Heart left ventricle (tissue), 16 donors: ENCODE results near the gene LRMDA. TPM values are rescaled to one million over a fixed set of nuclear protein-coding genes. Genes with fewer than 3 reads are reported as not detected.
A peak's percentile ranks its signal among the peaks of the same experiment; 100 is the strongest.

Source experiments
- ATAC-seq, 4 donors: fragments of 200-7000 bp; cut with Tn5 transposase; one replicate each; pipeline ENCODE4 v1.9.1; 2020 to 2022; ENCODE audit warnings: moderate library complexity in 4 of 4, mild to moderate bottlenecking in 3 of 4, moderate number of reproducible peaks in 1 of 4
- DNase-seq, 5 donors: peaks; one replicate each; pipeline ENCODE4 v3.0.0-alpha.2; 2020
- H3K27ac ChIP-seq, 12 donors: fragments of 200-600 bp; sonication (generic) in 4 of 12; one replicate each; pipeline versions ENCODE4 v1.5.0 to v1.8.0; 2016 to 2022; ENCODE audit warnings: mild to moderate bottlenecking in 2 of 12
- H3K27me3 ChIP-seq, 9 donors: fragments of 200-600 bp; sonication (generic) in 2 of 9; one replicate each; pipeline versions ENCODE4 v1.5.1 to v1.8.0; 2016 to 2022; ENCODE audit warnings: mild to moderate bottlenecking in 3 of 9
- H3K36me3 ChIP-seq, 9 donors: fragments of 200-600 bp; sonication (generic) in 2 of 9; one replicate each; pipeline versions ENCODE4 v1.5.0 to v1.8.0; 2018 to 2022; ENCODE audit warnings: mild to moderate bottlenecking in 2 of 9
- H3K4me1 ChIP-seq, 12 donors: fragments of 200-600 bp; sonication (generic) in 4 of 12; one replicate each; pipeline versions ENCODE4 v1.5.0 to v1.8.0; 2016 to 2022; ENCODE audit warnings: mild to moderate bottlenecking in 3 of 12
- H3K4me3 ChIP-seq, 12 donors: fragments of 200-600 bp; sonication (generic) in 4 of 12; one replicate each; pipeline versions ENCODE4 v1.5.0 to v1.8.0; 2017 to 2022; ENCODE audit warnings: mild to moderate bottlenecking in 9 of 12, moderate library complexity in 4 of 12
- H3K9me3 ChIP-seq, 12 donors: fragments of 200-600 bp; sonication (generic) in 4 of 12; one replicate each; pipeline versions ENCODE4 v1.5.0 to v1.8.0; 2016 to 2022; ENCODE audit warnings: mild to moderate bottlenecking in 1 of 12
- CTCF ChIP-seq, 12 donors: fragments of 200-600 bp; sonication (generic) in 4 of 12; IDR thresholded peaks; one replicate each; pipeline versions ENCODE4 v1.5.0 to v1.8.0; 2018 to 2022; ENCODE audit warnings: antibody characterized with exemption in 12 of 12, mild to moderate bottlenecking in 5 of 12
- POLR2A ChIP-seq, 2 donors: fragments of 450-650 bp; IDR thresholded peaks; one replicate each; pipeline ENCODE4 v1.6.1; 2017; ENCODE audit warnings: antibody characterized with exemption in 2 of 2, mild to moderate bottlenecking in 2 of 2, moderate library complexity in 2 of 2
- WGBS, 4 donors: extraction: QIAGEN DNeasy Blood & Tissue Kit in 2 of 4; methylation state at CpG; one replicate each; pipeline versions ENCODE4 v1.1.5 to v1.1.7; 2013 to 2018; 5-methylcytosine and 5-hydroxymethylcytosine counted together
- intact Hi-C, 10 donors: fragments of 100-400 bp; cut with DNase I; formaldehyde crosslinking; loops; one replicate each; pipeline versions ENCODE4 v1.11.1 to v1.14.2; 2022
- polyA plus RNA-seq, 2 donors: library from polyadenylated mRNA; stranded (reverse); fragments of 200-250 nt; gene quantifications; one replicate each; pipeline ENCODE4 v1.2.3, GENCODE V29; 2013
- total RNA-seq, 9 donors: library from RNA; depleted of rRNA in 2 of 9; stranded (reverse); fragments of >200 nt in 2 of 9; fragmentation: NEBNext Ultra II Directional in 3 of 9; extraction: Animal tissue kit (Norgen Biotek cat#: 25700) in 3 of 9; gene quantifications; one replicate each; pipeline versions ENCODE4 v1.1.0 to v1.2.4, GENCODE V29; 2016 to 2023
- donor health status: ischemic (EF 13 %, LVEDD 7.1; RV severe dilation, severe dysfunction).
- donor health status: healthy with polysubstance abuse.
- donor health status: DM: no; HTN: yes; CAD: no.
- donor health status: DM: no; HTN: no; CAD: no.
- donor health status: ischemic (EF 25% LVEDD 6.9; RV normal size, moderate dysfunction).
- donor health status: ischemic (EF 25% LVEDD 5.7; RV mildly dilated, moderate dysfunction).
- donor health status: healthy.
- donor health status: DM: yes; HTN: yes; CAD: no.
- donor health status: ischemic (EF 35%, LVEDD 5.7; RV mildly dilated, moderate dysfunction).
- donor health status: nonischemic (EF 11% LVEDD 7.7; RV severe dilation, severe dysfunction).
- donor health status: DM: yes; HTN: yes; CAD: no.
- donor health status: PGD.
- donor health status: ischemic (EF 29% LVEDD 5.4; RV normal size, mild dysfunction).
- donor health status: nonischemic (EF 23%, LVEDD 6.1; RV moderate dilation, normal function).

The LRMDA gene
- total and polyA plus RNA-seq, 11 donors = 2.4 to 34.4 (median 14.9) TPM

GRCh38 chr10:76033457-76034196, 602.2 kb downstream of the LRMDA start:
- Histone ChIP-seq H3K9me3 (peaks cover 0 to 5% (median 1%) of the 10 kb centered on the region in 12 donors), H3K27ac (peak overlapping the region in 1 of 12 donors; percentile 4), H3K27me3 (no peaks in the 10 kb centered on the region), H3K4me3 (no peak overlapping the region), H3K4me1 (peaks cover 0 to 19% (median 7%) of the 10 kb centered on the region in 12 donors), H3K36me3 (peaks cover 0 to 5% (median 0%) of the 10 kb centered on the region in 9 donors)
- peak in 3 of 4 donors; percentile 22 to 30 (median 29) for ATAC-seq
- intact Hi-C loops = loop anchor here in 5 of 10 donors (2.0 to 10.0 kb wide), 7 partner anchors 109 to 971 kb away; partner anchors contain the start of gene ZNF503 (in 1 of the 5)
- WGBS, 4 donors = 55 to 61% (median 59%) methylated on average over 15 of the region's 15 CpGs
- DNase-seq = no peak
- TF ChIP-seq POLR2A (IDR thresholded peaks at IDR 0.05) = no peak
- TF ChIP-seq CTCF (IDR thresholded peaks at IDR 0.05) = peak in 2 of 12 donors; percentile 7 to 10

DNA sequence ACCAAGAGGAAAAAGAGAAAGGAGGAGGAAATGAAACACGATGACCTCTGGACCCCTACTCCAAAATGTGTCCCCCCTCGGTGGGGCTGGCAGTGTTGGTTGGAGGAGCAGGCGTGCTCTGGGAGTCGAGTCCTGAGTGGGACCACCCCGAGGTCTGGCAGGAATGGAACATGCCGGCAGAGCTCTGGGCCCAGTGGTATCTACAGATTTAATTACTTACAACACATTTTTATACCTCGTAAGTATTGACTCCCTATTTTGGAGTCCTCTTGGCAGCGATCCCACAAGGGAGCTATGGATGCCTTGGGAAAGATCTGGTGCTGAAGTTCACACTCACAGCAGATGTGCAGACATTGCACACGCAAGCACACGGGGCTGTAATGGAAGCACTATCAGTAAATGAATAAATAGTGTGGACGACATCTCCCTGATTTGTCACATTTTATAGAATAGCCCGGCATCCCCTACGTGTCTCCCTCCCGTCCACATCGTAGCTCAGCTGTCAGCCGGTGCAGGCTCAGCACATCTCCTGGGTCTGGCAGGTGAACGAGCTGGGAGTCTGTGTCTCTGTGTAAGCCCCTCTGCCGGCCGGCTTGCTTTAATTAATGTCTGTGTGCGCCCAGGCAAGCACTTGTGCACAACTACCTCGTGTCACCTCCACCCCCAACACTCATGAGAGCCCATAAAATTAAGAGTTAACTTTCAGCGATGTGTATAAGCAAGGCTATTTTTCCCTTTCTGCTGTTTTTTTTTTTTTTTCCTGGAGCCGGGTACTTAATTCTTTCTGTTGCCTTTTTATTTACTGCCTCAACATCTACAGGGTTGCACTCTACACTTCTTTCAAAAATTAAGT, 603.2 kb downstream of the LRMDA start:
- TF ChIP-seq POLR2A (IDR thresholded peaks at IDR 0.05) = no peak
- no peak for TF ChIP-seq CTCF (IDR thresholded peaks at IDR 0.05)
- Histone ChIP-seq H3K27ac (no peak overlapping the region), H3K27me3 (no peaks in the 10 kb centered on the region), H3K36me3 (peaks cover 0 to 8% (median 0%) of the 10 kb centered on the region in 9 donors), H3K4me3 (no peak overlapping the region), H3K4me1 (peaks cover 0 to 19% (median 7%) of the 10 kb centered on the region in 12 donors), H3K9me3 (peaks cover 0 to 14% (median 4%) of the 10 kb centered on the region in 12 donors)
- intact Hi-C loops = loop anchor here (2.0 to 10.0 kb wide), 11 partner anchors 110 to 970 kb away; partner anchors contain the start of gene ZNF503 (in 4 of the 10)
- DNase-seq (no peak), ATAC-seq (no peak)
- WGBS, 4 donors = 84 to 88% (median 87%) methylated on average over 23 of the region's 23 CpGs

GRCh38 chr10:76035206-76036110, 604.0 kb downstream of the LRMDA start:
- peak in 1 of 4 donors; percentile 49 for ATAC-seq
- H3K4me3 ChIP-seq = peak overlapping the region in 3 of 12 donors; percentile 25 to 42 (median 34)

More at GRCh38 chr10:76035206-76036110, 604.0 kb downstream of the LRMDA start:
- H3K27me3 ChIP-seq = no peaks in the 10 kb centered on the region
- DNase-seq = no peak
- WGBS, 4 donors = 83 to 88% (median 84%) methylated on average over 19 to 20 of the region's 20 CpGs
- no peak overlapping the region for H3K27ac ChIP-seq
- peaks cover 0 to 8% (median 0%) of the 10 kb centered on the region in 9 donors for H3K36me3 ChIP-seq
- H3K4me1 ChIP-seq = peaks cover 0 to 19% (median 7%) of the 10 kb centered on the region in 12 donors
- TF ChIP-seq POLR2A (IDR thresholded peaks at IDR 0.05) (no peak), CTCF (IDR thresholded peaks at IDR 0.05) (no peak)
- peaks cover 0 to 15% (median 4%) of the 10 kb centered on the region in 12 donors for H3K9me3 ChIP-seq
- intact Hi-C loops = loop anchor here (1.0 to 10.0 kb wide), 14 partner anchors 111 to 969 kb away; partner anchors contain the start of gene ZNF503 (in 6 of the 10)
